CD4-positive, alpha-beta T cell (primary cell): ENCODE data around the gene COQ2. TPM values are rescaled to one million over a fixed set of nuclear protein-coding genes. Genes with fewer than 3 reads are reported as not detected.

ENCODE experiments used
- ATAC-seq: fragments of 200-7000 bp; cut with Tn5 transposase; one replicate; pipeline ENCODE4 v1.10.0; 2022; ENCODE audit warnings: mild to moderate bottlenecking; ENCODE audit not compliant: poor library complexity
- CTCF ChIA-PET: fragments of 350-600 bp; sonication (Branson Sonifier 250); formaldehyde crosslinking; loops from one replicate; lab custom pipeline; 2021; ENCODE audit warnings: antibody characterized with exemption, inconsistent platforms; lab: Charles Lee
- POLR2A ChIA-PET: fragments of 350-600 bp; sonication (Branson Sonifier 250); formaldehyde crosslinking; loops from one replicate; lab custom pipeline; 2021; ENCODE audit warnings: antibody characterized with exemption, inconsistent platforms; lab: Charles Lee
- DNase-seq, 14 experiments: peaks; one replicate each; pipeline ENCODE4 v3.0.0-alpha.2; 2013 to 2020; ENCODE audit warnings: mixed read lengths in 2 of 14
- H3K27ac ChIP-seq, 2 donors: one replicate each; pipeline versions ENCODE4 v1.5.1 to v1.7.0; 2013; ENCODE audit warnings: low read length in 2 of 2, low read depth in 1 of 2, mild to moderate bottlenecking in 1 of 2
- H3K27me3 ChIP-seq, 2 experiments: 1 replicate in 1 of 2; 2 replicates in 1 of 2; pipeline versions ENCODE4 v1.6.1 to v1.7.0; 2013; ENCODE audit warnings: low read length in 2 of 2, control low read depth in 1 of 2, mild to moderate bottlenecking in 1 of 2, moderate library complexity in 1 of 2; ENCODE audit not compliant: insufficient read depth in 2 of 2, control insufficient read depth in 1 of 2
- H3K36me3 ChIP-seq: one replicate; pipeline ENCODE4 v1.6.1; 2013; ENCODE audit warnings: low read length, control low read depth; ENCODE audit not compliant: insufficient read depth
- H3K4me1 ChIP-seq: one replicate; pipeline ENCODE4 v1.6.1; 2013; ENCODE audit warnings: low read length, control low read depth; ENCODE audit not compliant: insufficient read depth
- H3K4me3 ChIP-seq: one replicate; pipeline ENCODE4 v1.5.1; 2013; ENCODE audit warnings: mild to moderate bottlenecking, low read length, moderate library complexity
- H3K9me3 ChIP-seq, 2 experiments: 1 replicate in 1 of 2; 2 replicates in 1 of 2; pipeline versions ENCODE4 v1.6.1 to v1.7.0; 2013; ENCODE audit warnings: low read length in 2 of 2, mild to moderate bottlenecking in 2 of 2, control low read depth in 1 of 2, moderate library complexity in 1 of 2; ENCODE audit not compliant: control insufficient read depth in 1 of 2, insufficient read depth in 1 of 2
- H3K27ac Mint-ChIP-seq: one replicate; pipeline ENCODE4 v1.8.0; 2020; ENCODE audit warnings: mixed read lengths
- H3K27me3 Mint-ChIP-seq: one replicate; pipeline ENCODE4 v1.8.0; 2021; ENCODE audit warnings: mixed read lengths
- H3K36me3 Mint-ChIP-seq: one replicate; pipeline ENCODE4 v1.8.0; 2021; ENCODE audit warnings: low read depth, mixed read lengths
- H3K4me1 Mint-ChIP-seq: one replicate; pipeline ENCODE4 v1.8.0; 2021; ENCODE audit warnings: low read depth, mixed read lengths
- H3K4me3 Mint-ChIP-seq: one replicate; pipeline ENCODE4 v1.8.0; 2020; ENCODE audit warnings: mild to moderate bottlenecking, mixed read lengths
- H3K9me3 Mint-ChIP-seq: one replicate; pipeline ENCODE4 v1.8.0; 2020; ENCODE audit warnings: mixed read lengths
- intact Hi-C, 2 experiments: fragments of 100-400 bp; cut with DNase I in 1 of 2; cut with micrococcal nuclease in 1 of 2; formaldehyde crosslinking; loops; one replicate each; pipeline versions ENCODE4 v1.15.1 to v1.9.0; 2023 to 2025; cut with DNase I, micrococcal nuclease
- polyA plus RNA-seq, 2 donors: library from polyadenylated mRNA; unstranded; fragments of 120-200 nt; gene quantifications; one replicate each; pipeline ENCODE4 v1.2.1, GENCODE V29; 2013
- total RNA-seq, 174 experiments: library from RNA in 2 of 174; stranded (reverse) in 2 of 174; gene quantifications; one replicate each; pipeline ENCODE4 v1.2.3 and lab custom pipeline; 2021 to 2026
- TF ChIP-seq, protein P1 (sequence below): fragments of 200-600 bp; IDR thresholded peaks from one replicate; pipeline ENCODE4 v1.8.0; 2022; ENCODE audit warnings: antibody characterized with exemption, mild to moderate bottlenecking

The COQ2 gene, protein sequence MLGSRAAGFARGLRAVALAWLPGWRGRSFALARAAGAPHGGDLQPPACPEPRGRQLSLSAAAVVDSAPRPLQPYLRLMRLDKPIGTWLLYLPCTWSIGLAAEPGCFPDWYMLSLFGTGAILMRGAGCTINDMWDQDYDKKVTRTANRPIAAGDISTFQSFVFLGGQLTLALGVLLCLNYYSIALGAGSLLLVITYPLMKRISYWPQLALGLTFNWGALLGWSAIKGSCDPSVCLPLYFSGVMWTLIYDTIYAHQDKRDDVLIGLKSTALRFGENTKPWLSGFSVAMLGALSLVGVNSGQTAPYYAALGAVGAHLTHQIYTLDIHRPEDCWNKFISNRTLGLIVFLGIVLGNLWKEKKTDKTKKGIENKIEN
- 10 to 100 TPM in 1 of 2 experiments, 1 to 10 TPM in 1; 9.2 to 10.1 TPM for total RNA-seq
- 5.6 TPM for polyA plus RNA-seq (2013, experiment 1 of 2)
- 6.1 TPM for polyA plus RNA-seq (2013, experiment 2 of 2)
- total RNA-seq (lab: John Stamatoyannopoulos, UW), result 4.0 to 29.2 (median 11.3) reads per million in 172 experiments

DNA sequence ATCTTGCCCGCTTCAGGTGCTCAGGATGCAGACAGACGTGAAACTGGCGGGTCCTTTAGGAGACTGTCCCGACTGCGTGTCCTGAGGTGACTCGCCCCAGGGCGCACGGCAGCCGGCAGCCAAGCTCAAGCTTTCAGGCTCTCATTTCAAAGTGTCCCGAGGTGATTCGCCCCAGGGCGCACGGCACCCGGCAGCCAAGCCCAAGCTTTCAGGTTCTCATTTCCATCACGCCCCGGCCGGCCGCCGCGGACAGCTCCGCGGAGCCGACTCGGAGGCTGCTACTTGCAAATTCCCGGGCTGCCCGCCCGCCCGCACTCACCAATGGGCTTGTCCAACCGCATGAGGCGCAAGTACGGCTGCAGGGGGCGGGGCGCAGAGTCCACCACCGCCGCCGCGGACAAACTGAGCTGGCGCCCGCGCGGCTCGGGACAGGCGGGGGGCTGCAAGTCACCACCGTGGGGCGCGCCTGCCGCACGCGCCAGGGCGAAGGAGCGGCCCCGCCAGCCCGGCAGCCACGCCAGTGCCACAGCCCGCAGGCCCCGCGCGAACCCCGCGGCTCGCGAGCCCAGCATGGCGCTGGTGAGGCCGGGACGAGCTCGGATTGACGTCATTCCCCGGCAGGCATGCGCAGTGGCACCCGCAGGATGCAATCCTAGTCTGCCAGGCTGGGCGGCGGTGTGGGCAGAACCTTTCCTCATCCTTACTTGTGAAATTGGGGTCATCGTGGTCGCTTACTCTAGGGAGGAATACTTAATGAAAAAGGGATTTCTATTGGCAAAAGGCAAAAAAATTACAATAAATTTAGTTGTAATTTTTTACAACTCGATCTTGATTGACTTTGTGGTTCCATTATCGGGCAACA lies at the start of gene COQ2:
COQ2 (minus strand) TSS at position 606 of the 862 bp plus-strand sequence; CDS start at position 572, 34 bp downstream.
- peak; percentile 91 for ATAC-seq
- H3K4me3 ChIP-seq, result peak within 1 kb of the TSS; percentile 77

DNA sequence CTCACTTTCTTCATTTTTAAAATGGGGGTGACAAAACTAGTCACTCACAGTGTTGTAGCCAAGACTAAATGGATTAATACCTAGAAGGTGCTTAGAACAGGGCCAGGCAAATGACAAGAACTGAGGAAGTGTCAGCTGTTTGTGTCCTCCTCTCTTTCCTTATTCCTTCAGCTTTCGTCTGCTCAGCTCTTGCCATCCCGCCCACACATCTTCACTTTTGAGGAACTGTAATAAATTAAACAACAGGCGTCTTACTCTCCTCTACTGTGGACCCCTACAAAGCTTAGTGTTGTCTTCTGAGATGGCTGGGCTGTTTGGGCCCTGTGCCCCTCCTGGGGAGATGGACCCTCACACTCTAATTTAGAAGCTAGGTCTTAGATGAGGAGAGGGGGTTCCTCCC lies 47.4 kb upstream of the COQ2 start:
- peaks cover 33% of the 10 kb centered on the region for H3K4me1 Mint-ChIP-seq
- no peaks in the 10 kb centered on the region for H3K9me3 ChIP-seq
- DNase-seq (no peak), ATAC-seq (no peak)
- H3K27ac Mint-ChIP-seq, result no peak overlapping the region
- no peaks in the 10 kb centered on the region for H3K36me3 ChIP-seq
- no peaks in the 10 kb centered on the region for H3K27me3 Mint-ChIP-seq
- ChIA-PET CTCF (no interaction called here), POLR2A (no interaction called here)
- H3K9me3 Mint-ChIP-seq, result no peaks in the 10 kb centered on the region
- peaks cover 22% of the 10 kb centered on the region for H3K36me3 Mint-ChIP-seq
- peaks cover 34% of the 10 kb centered on the region for H3K4me1 ChIP-seq
- H3K27ac ChIP-seq, result no peak overlapping the region
- peak overlapping the region; percentile 27 for H3K4me3 Mint-ChIP-seq
- H3K27me3 ChIP-seq, result no peaks in the 10 kb centered on the region
- TF ChIP-seq, protein P1, sequence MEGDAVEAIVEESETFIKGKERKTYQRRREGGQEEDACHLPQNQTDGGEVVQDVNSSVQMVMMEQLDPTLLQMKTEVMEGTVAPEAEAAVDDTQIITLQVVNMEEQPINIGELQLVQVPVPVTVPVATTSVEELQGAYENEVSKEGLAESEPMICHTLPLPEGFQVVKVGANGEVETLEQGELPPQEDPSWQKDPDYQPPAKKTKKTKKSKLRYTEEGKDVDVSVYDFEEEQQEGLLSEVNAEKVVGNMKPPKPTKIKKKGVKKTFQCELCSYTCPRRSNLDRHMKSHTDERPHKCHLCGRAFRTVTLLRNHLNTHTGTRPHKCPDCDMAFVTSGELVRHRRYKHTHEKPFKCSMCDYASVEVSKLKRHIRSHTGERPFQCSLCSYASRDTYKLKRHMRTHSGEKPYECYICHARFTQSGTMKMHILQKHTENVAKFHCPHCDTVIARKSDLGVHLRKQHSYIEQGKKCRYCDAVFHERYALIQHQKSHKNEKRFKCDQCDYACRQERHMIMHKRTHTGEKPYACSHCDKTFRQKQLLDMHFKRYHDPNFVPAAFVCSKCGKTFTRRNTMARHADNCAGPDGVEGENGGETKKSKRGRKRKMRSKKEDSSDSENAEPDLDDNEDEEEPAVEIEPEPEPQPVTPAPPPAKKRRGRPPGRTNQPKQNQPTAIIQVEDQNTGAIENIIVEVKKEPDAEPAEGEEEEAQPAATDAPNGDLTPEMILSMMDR, result no peak
- H3K4me3 ChIP-seq, result no peak overlapping the region
- intact Hi-C loops, result loop anchor here in 1 of 2 experiments (10.0 kb wide), 1 partner anchor 123 kb away; the partner anchor contains the start of genes HELQ and MRPS18C

More for the DNA sequence above, at the start of gene COQ2:
- H3K9me3 Mint-ChIP-seq, result no peaks in the 10 kb centered on the region
- intact Hi-C loops, result loop anchor here (2.0 to 10.0 kb wide), 7 partner anchors 173 to 912 kb away; partner anchors contain the start of genes HNRNPD (in 2 of the 2), THAP9 (in 2 of the 2), HELQ (in 1 of the 2) and MRPS18C (in 1 of the 2)
- Histone ChIP-seq H3K36me3 (no peaks in the 10 kb centered on the region), H3K9me3 (no peaks in the 10 kb centered on the region), H3K27ac (peak within 1 kb of the TSS; percentile 72 to 83), H3K27me3 (no peaks in the 10 kb centered on the region), H3K4me1 (peaks cover 7% of the 10 kb centered on the region)
- peaks cover 15% of the 10 kb centered on the region for H3K36me3 Mint-ChIP-seq
- TF ChIP-seq, protein P1, result no peak
- POLR2A ChIA-PET, result interaction anchor here (0.8 to 2.4 kb wide), 33 partner anchors 9 to 855 kb away, joined by 3 to 33 read pairs (median 5); partner anchors contain the start of genes COPS4, HELQ, HNRNPDL and HPSE
- CTCF ChIA-PET, result interaction anchor here (0.9 to 3.1 kb wide), 7 partner anchors 24 to 273 kb away, joined by 3 to 15 read pairs (median 4); no protein-coding TSS in a partner anchor
- H3K27me3 Mint-ChIP-seq, result no peaks in the 10 kb centered on the region
- H3K27ac Mint-ChIP-seq, result peak within 1 kb of the TSS; percentile 98
- H3K4me3 Mint-ChIP-seq, result peak within 1 kb of the TSS; percentile 99
- H3K4me1 Mint-ChIP-seq, result peaks cover 41% of the 10 kb centered on the region
- DNase-seq, result peak; percentile 90 to 97 (median 94)
